DMS79 treated with DMSO at 0.1 percent for 48 hours (cell line): ENCODE data around the gene CCDC181.
"Not testable (repeated sequence)": the region's sequence is repeated elsewhere in the genome, so short reads cannot be mapped to it uniquely, and the experiment has no call there.

Experiments used
- DNase-seq: peaks from one replicate; lab custom pipeline; 2025; lab: John Stamatoyannopoulos, UW

Gene CCDC181

DNA sequence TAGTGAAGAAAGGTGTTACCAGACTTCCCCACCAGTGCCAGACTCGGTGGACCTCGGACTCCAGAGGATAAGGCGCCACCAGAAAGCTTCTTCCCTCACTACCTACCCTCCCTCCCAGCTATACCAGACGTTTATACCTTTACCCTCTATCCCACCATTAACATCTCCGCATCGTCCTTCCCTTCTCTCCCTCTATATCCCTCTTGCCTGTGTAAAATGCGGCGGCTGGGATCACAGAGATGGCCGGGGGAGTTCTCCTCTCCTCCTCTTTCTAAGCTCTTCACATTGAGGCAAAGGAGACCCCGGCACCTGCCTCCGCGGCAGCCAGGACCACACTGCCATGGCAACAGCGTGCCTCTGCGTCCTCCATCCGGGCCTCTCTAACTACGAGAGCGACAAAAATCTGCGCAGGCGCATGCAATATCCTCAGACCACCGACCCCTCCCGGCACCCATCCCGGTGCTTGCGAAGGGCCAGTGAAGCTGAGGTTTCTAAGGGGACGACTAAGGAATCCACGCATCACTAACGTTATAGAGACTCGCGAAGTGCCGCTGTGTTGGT is at the start of gene CCDC181:
Gene CCDC181 (minus strand): TSS at position 394 of the 561 bp plus-strand sequence. CDS start 2,547 bp downstream, outside the sequence.
- DNase-seq = peak; percentile 85

DNA sequence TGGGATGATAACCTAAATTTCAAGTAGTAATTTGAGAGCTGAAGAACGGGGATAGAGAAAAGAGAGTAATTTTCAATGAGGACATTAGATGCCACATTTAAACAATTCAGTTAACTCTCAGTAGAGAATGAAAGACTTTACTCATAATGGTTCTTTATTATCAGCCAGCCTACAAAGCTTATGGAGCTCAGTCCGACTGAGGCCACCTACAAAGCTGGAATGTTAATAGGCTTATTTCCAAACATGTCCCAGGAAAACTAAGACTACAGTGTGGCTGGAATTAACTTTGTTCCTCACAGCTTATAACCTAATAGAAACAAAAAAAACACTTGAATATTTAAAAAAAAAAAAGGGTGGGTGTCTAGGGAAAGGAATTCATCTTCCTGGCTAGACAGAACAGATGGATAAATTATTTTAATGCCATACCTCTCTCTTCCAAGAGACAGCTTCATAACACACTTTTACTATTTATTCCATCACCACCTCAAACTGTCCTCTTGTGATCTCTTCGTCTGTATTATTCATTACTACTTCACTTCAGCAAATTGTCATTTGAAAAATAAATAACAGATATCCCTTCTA is 48.6 kb upstream of the CCDC181 start:
- DNase-seq = peak; percentile 5

DNA sequence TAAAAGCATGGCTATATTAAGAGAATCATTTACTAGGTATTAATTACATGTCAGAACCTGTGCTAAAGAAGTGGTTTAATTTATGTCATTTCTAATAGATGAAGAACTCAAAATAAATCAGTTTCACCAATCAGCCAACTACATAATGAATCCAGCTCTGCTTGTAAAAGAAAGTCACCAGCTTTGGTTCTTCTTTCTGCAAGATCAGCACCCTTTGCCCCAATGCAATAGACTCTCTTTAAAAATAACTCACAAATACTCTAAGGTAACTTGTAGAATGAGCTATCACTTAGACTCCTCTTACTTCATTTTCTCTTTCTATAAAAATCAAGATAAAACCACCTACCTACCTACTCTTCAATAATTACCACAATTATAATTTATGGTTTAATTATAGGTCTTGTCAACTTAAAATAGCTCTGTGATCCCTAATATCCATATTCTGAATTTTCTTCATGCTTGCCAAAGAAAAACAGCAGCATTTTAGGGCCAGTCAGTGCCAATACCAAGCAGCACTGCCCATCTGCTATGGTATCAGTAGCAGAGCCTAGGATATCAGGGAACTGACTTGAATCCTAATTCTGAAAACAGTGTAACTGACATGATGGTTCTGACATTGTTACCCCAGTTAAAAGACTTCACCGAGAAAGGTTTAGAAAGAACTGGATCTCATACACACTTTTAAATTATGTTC is 47.2 kb upstream of the CCDC181 start:
- DNase-seq = no peak

DNA sequence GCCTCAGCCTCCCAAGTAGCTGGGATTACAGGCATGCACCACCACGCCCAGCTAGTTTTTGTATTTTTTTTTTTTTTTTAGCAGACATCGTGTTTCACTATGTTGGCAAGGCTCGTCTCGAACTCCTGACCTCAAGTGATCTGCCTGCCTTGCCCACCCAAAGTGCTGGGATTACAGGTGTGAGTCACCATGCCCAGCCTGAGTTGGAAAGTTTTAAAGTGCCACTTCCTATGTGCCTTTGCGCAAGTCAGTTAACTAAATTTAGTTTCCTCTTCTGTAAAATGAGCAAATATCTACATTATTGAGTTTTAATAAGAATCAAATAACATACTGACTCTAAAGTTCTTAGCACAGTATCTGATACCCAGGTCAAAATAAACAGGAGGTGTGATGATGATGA is 46.1 kb upstream of the CCDC181 start:
- DNase-seq = no peak

DNA sequence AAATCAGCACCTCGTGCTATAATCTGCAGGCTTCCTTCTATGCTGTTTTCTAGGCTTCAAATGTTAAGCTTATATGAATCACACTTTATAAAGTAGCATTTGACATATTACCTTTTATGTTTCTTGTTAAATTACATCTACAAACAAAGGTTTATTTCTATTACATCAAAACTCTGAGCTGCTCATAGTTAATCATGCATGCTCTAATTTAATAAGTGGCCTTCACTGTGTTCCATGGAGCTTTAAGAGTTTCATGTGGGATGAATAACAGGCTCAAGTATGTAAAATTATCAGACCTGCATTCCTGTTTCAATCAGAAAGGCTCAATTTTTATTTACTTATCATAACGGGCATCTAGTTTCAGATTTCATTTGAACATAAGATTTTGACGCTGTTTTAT is 45.5 kb upstream of the CCDC181 start:
- peak; percentile 18 for DNase-seq

DNA sequence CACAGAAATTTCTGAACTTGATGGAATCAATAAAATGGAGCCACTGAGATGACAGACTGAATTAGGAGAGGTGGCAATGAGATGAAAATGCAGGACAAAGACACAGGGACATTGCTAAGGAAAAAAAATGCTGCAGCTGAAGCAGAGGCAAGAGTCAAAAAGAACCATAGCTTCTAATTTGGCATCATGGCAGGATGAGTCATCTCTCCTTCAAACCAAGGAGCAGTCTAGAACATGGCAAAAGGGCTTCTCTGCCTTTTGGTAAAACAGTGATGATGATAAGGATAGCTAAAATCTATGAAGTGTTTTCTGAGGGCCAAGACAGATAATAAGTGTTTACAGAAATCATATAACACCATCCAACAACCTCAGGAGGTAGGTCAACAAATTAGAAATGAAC is 41.7 kb upstream of the CCDC181 start:
- no peak for DNase-seq

DNA sequence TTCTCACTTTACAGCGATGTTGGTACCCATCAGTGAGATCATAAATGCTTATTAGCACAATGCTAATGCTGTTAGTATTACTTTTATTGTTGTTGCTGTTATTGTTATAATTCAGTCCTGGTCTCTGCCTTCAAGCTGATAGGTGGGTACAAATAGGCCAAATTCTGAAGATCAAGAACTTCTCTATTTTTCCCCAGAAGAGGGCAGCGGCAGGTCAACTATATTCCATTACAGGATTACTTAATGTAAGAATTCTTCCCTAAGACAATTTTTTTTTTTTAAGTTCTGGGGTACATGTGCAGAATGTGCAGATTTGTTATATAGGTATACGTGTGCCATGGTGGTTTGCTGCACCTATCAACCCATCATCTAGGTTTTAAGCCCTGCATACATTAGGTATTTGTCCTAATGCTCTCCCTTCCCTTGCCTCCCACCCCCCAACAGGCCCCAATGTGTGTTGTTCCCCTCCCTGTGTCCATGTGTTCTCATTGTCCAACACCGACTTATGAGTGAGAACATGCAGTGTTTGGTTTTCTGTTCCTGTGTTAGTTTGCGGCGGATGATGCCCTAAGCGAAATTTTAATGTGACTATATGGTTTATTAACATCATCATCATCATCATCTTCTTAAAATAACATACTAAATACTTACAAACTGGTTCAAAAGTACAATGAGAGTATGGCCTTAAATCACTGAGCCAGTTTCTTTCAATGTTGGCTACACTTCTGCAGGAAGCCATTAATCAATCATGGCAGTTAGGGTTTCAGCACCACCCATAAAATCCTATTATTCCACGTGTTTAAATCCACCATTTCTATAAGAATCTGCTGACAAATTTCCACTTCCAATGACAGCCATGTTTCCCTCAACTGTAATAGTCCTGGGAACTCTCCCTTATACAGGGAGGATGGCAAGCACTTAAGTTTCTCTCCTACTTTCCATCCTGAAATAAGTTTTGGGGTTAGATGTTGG is 39.3 kb upstream of the CCDC181 start:
- DNase-seq = no peak

DNA sequence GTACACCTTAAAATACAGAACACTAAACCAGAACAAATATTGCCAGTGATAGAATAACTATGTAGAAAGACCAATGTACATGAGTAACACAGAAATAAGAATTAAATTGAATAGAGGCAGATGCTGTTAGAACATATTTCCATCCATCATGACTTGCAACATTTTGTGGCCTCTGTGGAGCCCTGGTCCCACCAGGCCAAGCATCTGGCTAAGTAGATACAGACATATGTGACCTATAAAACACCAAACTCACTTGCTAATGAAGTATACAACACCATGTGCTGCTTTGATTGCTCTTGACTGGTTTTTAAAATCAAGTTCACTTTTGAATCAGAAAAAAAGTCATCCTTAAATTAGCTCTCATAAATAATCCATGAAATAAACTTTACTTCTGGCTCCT is 38.0 kb upstream of the CCDC181 start:
- no peak for DNase-seq

DNA sequence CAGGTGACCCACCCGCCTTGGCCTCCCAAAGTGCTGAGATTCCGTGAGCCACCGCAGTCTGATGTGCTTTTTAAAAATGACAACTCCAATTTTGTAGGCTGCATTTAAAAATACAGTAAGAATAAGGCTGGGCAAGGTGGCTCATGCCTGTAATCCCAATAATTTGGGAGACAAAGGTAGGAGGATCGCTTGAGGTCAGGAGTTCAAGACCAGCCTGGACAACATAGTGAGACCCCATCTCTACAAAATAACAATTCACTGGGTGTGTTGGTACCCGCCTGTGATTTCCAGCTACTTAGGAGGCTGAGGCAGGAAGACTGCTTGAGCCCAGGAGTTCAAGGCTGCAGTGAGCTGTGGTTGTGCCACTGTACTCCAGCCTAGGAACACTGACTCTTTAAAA is 35.1 kb upstream of the CCDC181 start:
- no peak for DNase-seq

DNA sequence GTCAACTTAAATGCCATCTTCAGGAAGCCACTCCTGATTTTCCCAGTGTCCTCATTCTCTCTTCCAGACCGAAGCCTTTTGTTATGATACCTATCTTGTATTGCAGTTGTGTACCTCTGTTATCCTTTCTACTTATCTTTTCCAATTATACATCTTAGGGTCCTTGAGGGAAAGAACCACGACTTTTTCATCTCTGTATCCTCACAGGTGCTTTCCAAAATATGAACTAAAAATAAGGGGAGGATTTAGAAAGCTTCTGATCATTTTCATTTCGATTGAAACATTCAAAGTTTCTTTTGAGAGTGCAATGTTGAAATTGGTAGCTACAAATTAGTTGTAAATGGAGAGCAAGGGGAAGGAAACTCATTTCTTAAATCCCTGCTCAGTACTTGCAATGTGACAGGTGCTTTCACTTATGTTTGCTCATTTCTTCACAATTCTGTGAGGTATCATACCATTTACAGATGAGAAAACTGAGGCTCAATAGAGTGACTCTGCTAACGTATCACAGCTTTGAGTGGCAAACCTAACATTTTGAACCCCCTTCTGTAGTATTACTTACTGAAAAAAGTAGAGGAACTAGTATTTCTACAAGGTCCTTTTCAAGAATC is 34.2 kb upstream of the CCDC181 start:
- DNase-seq = no peak

DNA sequence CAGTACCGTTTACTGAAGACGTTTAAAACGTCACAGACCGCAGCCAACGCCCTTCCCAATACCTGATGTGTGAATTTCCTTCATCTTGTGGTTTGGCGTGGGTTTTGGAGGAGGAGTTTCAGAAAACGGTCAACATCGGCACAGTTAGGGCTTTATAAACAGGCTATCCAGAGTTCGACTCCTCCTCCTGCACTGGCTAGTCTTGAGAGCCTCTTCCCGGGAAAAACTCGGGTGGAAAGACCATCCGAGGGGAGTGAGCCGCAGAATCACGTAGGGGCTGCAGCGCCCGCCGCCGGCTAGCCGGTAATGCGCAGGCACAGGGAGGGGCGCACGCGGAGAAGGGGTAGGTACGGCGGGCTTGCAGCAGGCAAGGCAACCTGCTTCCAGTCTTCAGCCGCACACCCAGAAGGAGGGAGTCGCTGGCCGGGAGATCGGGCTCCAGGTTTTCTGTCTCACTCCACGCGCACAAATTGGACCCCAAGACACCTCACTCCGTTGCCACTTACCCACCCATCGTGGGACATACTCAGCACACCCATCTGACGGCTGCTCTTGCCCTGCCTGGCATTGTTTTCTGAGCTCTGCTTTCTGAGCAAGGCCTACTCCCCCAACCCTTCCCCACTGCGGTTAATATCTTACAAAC is 33.0 kb upstream of the CCDC181 start:
- no peak for DNase-seq

DNA sequence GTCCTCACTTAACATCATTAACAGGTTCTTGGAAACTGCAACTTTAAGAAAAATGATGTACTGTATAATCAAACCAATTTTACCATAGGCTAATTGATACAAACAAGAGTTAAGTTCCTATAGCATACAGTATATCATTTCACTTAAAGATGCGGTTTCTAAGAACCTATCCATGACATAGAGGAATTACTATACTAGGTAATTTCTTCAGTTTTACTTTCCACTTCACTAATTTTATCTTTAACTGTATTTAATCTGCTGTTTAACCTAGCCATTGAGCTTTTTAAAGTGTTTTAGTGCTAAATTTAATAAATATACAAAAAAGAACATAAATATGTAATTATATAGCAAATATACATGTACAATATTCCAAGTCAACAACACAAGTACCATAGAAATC is 30.2 kb upstream of the CCDC181 start:
- no peak for DNase-seq

DNA sequence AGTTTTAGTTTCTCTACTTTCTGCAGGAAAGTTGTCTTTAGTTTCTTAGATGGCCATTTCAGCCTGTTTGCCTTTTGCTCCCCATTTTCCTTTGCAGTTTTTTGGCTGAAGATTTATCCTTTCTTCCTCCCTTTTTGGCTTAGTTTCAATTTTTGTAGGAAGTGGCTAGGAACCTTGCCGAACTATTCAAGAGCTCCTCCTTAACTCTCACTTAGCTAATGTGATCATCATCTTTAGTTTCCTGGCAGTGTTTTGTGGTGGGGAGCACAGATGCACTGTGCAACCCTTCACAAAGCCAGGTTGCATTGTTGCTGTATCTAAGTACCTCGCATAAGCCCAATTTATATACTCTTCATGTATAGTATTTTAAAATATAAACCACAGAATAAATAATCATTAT is 28.8 kb upstream of the CCDC181 start:
- DNase-seq = peak; percentile 3

DNA sequence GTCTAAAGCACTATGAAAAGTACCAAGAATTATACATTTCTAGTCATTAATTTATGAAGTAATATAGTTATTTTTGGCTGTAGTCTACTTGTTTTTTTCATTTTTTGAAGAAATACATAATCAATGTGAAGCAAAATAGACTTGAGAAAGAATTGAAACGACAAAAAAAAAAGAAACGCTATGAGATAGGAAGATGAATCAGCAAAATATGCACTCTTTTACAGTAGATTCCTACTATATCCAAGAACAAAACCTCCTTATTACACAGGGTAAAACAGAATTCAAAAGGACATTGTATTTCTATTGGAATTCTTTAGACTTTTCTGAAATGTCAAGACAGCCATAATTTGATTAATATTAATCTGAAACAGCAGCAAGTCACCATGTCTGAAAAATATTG is 25.6 kb upstream of the CCDC181 start:
- no peak for DNase-seq

DNA sequence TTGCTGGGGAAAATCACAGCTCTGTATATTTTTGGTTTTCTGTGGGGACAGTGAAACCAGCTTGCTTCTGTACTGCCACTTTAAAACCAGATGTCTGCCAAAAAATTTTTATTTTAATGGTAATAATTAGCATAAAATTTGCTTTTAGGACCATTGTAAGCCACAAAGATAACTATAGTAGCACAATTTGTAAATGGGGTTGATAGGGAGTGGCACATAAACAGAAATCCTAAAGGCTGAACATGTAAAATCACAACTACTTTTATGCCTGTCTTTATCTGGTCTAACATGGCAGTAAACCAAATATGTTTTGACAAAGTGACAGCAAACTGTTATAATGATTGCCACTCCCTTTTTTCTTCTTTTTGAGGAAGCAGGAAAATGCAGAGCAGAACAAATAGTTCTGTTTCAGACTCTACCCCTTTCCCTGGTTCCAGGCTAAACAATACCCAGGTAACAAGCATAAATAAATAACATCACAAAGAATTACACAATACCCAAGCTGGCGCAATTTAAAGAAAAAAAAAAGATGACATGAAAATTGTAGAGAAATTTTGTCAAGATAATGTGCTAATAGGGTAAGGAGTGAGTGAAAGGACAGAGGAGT is 24.0 kb upstream of the CCDC181 start:
- no peak for DNase-seq

DNA sequence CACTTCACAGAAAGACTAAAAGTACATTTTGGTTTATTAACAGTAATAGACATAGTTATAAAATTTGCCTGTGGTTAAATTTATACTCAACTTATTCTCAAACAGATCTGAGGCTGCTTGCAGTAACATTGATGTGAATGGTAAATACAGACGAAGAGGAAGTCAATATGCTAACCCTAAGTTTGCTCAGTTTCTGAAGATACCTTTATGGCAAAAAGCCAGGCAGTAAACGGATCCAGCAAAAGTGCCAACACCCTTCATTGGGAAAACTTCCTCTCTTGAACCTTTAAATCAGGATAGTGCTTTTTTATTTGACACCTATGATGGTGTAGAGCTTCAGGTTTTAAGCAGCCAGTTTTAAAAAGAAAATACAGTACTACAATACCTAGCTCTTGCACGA is 16.6 kb upstream of the CCDC181 start:
- DNase-seq = no peak

DNA sequence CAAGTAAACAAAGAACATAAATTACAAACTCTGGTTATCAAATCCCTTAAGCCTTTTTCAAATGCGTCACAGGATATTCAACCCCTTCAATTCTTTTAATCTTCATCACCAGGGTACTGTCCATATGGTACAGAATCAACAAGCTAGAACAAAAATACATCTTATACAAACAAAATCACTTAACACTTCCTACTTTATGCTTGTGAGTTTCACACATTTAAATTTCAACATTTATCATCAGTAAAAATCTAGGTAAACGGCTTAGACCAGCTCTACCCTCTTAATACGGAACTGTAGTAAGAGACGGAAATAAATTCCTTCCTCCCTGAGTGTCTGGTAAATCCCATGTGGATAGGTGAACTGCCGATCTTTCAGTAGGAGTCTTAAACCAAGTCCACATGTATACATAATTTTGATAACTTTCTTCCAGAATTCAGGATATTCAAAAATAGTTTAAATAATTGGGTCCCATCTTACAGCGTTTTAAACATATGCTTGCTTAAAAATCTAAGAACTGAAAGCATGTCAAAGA is 1.0 kb downstream of the CCDC181 start:
- DNase-seq = no peak

DNA sequence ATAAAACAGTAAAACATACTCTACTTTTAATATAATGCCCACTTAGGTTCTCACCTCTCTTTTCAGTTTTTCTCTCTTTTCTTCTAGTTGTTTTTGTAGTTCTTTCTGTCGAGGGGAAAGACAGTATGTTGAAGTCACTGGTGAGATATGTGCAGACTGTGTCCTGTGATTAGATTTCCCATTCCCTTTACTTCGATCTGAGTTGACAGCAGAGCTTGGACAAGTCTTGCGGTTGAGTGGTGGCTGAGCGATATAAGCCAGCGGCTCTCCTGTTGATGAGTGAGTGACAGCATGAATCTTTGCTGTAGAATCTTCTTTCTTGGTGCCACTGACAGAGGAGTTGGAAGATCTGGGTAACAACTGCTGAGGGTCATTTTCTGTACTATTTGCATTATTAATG is 6.0 kb downstream of the CCDC181 start:
- no peak for DNase-seq

DNA sequence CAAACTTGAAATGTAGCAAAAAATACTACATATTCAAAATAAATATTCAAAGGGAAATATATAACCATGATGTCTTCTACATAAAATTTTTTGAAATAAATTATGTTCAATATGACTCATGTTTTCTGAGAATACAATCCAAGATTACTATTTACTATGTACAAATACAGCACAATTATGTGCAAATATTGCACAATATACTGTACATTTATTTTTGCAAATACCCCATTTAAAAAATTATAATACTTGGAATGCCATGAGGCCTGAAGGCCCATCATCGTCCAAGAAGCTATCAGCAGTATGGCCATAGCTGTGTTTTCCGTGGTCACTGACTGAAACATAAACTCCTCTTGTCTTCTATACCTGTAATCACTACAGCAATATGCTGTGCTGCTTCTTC is 12.3 kb downstream of the CCDC181 start:
- no peak for DNase-seq

DNA sequence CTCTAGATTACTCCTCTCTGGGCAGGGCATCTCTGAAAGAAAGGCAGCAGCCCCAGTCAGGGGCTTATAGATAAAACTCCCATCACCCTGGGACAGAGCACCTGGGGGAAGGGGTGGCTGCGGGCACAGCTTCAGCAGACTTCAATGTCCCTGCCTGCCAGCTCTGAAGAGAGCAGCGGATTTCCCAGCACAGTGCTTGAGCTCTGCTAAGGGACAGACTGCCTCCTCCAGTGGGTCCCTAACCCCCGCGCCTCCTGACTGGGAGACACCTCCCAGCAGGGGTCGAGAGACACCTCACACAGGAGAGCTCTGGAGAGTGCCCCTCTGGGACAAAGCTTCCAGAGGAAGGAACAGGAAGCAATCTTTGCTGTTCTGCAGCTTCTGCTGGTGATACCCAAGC is 18.9 kb downstream of the CCDC181 start:
- DNase-seq = not testable (repeated sequence)

DNA sequence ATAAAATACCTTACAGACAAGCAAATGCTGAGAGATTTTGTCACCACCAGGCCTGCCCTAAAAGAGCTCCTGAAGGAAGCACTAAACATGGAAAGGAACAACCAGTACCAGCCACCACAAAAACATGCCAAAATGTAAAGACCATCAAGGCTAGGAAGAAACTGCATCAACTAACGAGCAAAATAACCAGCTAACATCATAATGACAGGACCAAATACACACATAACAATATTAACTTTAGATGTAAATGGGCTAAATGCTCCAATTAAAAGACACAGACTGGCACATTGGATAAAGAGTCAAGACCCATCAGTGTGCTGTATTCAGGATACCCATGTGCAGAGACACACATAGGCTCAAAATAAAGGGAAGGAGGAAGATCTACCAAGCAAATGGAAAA is 24.7 kb downstream of the CCDC181 start:
- not testable (repeated sequence) for DNase-seq
